GM13977 (cell line): ENCODE measurements around the gene GRIK4.

Experiments
- DNase-seq: peaks from one replicate; pipeline ENCODE4 v3.0.0; 2012; ENCODE audit warnings: low spot score
- CTCF ChIP-seq: IDR thresholded peaks from 2 replicates; pipeline ENCODE4 v1.5.1; 2012; ENCODE audit warnings: mild to moderate bottlenecking, control low read depth; ENCODE audit not compliant: insufficient read depth; ENCODE audit errors: extremely low read depth, missing control alignments
- in situ Hi-C: fragments of 300-500 bp; cut with MboI; formaldehyde crosslinking; loops from one replicate; pipeline ENCODE4 v1.12.0; 2022; ENCODE audit warnings: low sequenced_read_pairs, low pct_unique_long_range_greater_than_20kb, mixed read lengths, inconsistent platforms; ENCODE audit not compliant: unreplicated experiment

GRIK4 gene

GRCh38 chr11:120696597-120697218, 185.2 kb downstream of the GRIK4 start:
- in situ Hi-C loops = loop anchor here (25.0 kb wide), 1 partner anchor 184 kb away; the partner anchor contains the start of gene GRIK4
- DNase-seq = no peak
- peak; percentile 40 for TF ChIP-seq CTCF

DNA sequence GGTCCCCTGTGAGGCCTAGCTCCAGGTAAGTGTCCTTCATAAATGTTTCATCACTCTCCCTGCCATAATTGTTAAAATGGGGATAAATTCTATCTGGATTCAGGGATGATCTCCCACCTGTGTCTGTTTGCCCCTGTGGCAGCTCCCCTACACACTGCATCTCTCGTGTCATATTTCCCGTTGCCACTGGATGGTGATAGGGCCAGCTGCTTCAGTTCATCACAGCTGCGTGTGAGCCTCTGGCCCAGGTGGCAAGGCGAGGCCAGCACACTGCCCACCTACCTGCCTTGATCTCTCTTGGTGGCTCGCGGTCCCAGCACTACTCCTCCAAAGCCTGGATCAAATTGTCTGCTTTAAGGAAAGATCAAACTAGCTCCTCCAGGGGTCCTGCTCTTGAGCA, 187.4 kb downstream of the GRIK4 start:
- no peak for DNase-seq
- no peak for TF ChIP-seq CTCF
- in situ Hi-C loops = loop anchor here (25.0 kb wide), 1 partner anchor 187 kb away; the partner anchor contains the start of gene GRIK4

- peak; percentile 28 for DNase-seq
- no peak for TF ChIP-seq CTCF
- in situ Hi-C loops = no loop called here
These were observed 191.1 kb downstream of the GRIK4 start for GRCh38 chr11:120702656-120703055.

DNA sequence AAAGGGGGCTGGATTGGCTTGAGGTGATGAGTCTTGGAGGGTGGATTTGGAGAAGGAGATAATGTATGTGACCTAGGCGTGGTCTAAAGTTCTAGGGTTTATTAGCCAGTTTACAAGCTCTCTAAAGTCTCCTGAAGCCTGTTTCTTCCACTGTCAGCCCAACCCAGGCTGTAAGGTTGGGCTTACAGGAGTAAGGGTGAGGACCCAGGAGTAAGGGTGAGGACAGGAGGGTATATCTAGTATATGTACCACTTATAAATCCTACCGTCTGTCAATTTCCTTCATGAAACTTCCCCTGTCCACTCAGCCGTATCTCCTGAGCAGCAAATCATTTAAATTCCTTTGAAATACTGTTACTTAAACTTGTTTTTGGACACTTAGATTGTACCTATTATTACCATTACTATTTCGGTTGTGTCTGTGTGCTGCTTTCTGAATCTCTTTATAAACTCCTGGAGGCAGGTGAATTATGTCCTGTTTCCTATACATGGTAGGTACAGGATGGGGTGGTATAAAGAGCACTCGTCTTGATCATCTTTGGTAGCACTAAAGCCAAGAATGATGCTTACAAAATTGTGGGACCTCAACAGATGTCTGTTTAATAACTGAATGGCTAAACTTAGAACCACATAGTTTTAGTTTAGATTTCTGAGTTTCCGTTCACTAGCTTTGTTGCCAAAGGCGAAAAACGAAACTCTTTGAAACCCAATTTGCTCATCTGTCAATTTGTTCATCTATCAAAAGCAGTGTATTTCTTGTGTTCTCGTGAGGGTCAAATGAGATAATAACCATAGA, 192.0 kb downstream of the GRIK4 start:
- no peak for TF ChIP-seq CTCF
- DNase-seq = peak; percentile 48
- in situ Hi-C loops = no loop called here

DNA sequence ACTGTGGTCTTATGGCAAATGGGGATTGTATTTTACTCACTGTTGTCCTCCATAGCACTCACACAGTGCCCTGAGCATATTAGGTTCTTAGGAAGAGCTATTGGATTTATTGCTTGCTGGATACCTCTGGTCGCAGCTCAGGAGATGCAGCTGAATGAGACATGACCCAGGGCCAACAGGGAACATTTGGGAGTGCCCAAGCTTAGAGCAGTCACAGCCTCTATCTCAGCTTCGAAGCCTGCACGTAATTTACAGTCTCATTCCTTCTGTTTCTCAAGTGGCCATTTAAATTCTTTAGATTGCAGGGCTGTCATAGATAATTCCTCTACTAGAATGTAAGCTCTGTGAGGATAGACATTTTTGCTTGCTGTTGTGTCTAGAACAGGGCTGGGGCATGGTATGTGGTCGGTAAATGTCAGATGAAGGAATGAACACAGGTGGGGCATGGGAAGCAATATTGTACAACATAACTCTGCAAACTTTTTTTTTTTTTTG, 192.8 kb downstream of the GRIK4 start:
- TF ChIP-seq CTCF = no peak
- in situ Hi-C loops = no loop called here
- DNase-seq = no peak

DNA sequence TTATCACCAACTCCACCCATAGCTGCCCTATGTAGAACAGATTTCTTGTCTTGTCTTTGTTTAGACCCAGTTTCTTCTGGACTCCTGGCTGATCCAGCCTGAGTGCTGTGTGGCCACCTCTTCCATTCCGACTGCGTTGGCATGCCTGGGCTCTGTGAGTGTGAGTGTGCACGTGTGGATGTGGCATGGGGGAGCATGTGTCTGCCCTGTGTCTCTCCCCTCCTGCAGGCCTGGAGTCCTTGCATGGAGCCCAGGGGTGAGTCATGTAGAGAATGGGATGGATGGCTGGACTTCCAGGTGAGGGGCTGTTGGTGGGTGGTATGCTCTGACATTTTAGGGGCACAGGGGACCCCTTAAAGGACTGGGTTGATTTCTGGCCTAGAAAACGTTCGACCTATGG, 194.7 kb downstream of the GRIK4 start:
- no peak for TF ChIP-seq CTCF
- in situ Hi-C loops = no loop called here
- no peak for DNase-seq
